GM06990 (cell line): ENCODE data around the gene KIF1B.
"Not testable (repeated sequence)": the region's sequence is repeated elsewhere in the genome, so short reads cannot be mapped to it uniquely, and the experiment has no call there.

Source experiments
- DNase-seq: peaks from one replicate; pipeline ENCODE4 v3.0.0-alpha.2; 2011; ENCODE audit not compliant: insufficient read length; ENCODE audit errors: extremely low read depth
- H3K27me3 ChIP-seq: replicated peaks from 2 replicates; pipeline ENCODE4 v1.6.0; 2011; ENCODE audit warnings: low read length; ENCODE audit not compliant: control insufficient read depth, insufficient read depth
- H3K36me3 ChIP-seq: 2 replicates; pipeline ENCODE4 v1.5.1; 2011; ENCODE audit warnings: low read length; ENCODE audit not compliant: control insufficient read depth, insufficient read depth
- H3K4me3 ChIP-seq: replicated peaks from 2 replicates; pipeline ENCODE4 v1.5.1; 2011; ENCODE audit warnings: low read depth, mild to moderate bottlenecking, control low read depth, low read length
- CTCF ChIP-seq: IDR thresholded peaks from 2 replicates; pipeline ENCODE4 v1.5.1; 2011; ENCODE audit warnings: low read length, control low read depth, mild to moderate bottlenecking, inconsistent platforms; ENCODE audit not compliant: insufficient read depth, poor library complexity, severe bottlenecking

Gene KIF1B

GRCh38 chr1:10419351-10419750 is 209.0 kb downstream of the KIF1B start:
- TF ChIP-seq CTCF = no peak
- DNase-seq = no peak
- Histone ChIP-seq H3K4me3 (no peak overlapping the region), H3K36me3 (peaks cover 24% of the 10 kb centered on the region), H3K27me3 (no peaks in the 10 kb centered on the region)

- DNase-seq = no peak
- Histone ChIP-seq H3K36me3 (peaks cover 15% of the 10 kb centered on the region), H3K4me3 (no peak overlapping the region), H3K27me3 (no peaks in the 10 kb centered on the region)
- no peak for TF ChIP-seq CTCF
These were observed 211.3 kb downstream of the KIF1B start for GRCh38 chr1:10421637-10422036.

GRCh38 chr1:10424034-10424433 is 213.7 kb downstream of the KIF1B start:
- Histone ChIP-seq H3K27me3 (no peaks in the 10 kb centered on the region), H3K36me3 (peaks cover 8% of the 10 kb centered on the region)
- no peak for DNase-seq

GRCh38 chr1:10424651-10425050 is 214.3 kb downstream of the KIF1B start:
- Histone ChIP-seq H3K4me3 (no peak overlapping the region), H3K36me3 (peaks cover 4% of the 10 kb centered on the region), H3K27me3 (no peaks in the 10 kb centered on the region)
- no peak for TF ChIP-seq CTCF
- no peak for DNase-seq

More at GRCh38 chr1:10424034-10424433, 213.7 kb downstream of the KIF1B start:
- no peak overlapping the region for H3K4me3 ChIP-seq
- no peak for TF ChIP-seq CTCF

GRCh38 chr1:10425826-10426534 is 215.6 kb downstream of the KIF1B start:
- not testable (repeated sequence) for H3K4me3 ChIP-seq, DNase-seq, H3K27me3 ChIP-seq, H3K36me3 ChIP-seq

- H3K36me3 ChIP-seq, H3K4me3 ChIP-seq, DNase-seq, H3K27me3 ChIP-seq: not testable (repeated sequence)
These were observed 216.1 kb downstream of the KIF1B start for GRCh38 chr1:10426535-10426848.

GRCh38 chr1:10428984-10429383 is 218.6 kb downstream of the KIF1B start:
- DNase-seq = no peak
- H3K4me3 ChIP-seq = no peak overlapping the region
- H3K36me3 ChIP-seq = no peaks in the 10 kb centered on the region
- TF ChIP-seq CTCF = no peak
- no peaks in the 10 kb centered on the region for H3K27me3 ChIP-seq
